Fibroblast of skin of abdomen (primary cell): ENCODE results near the gene BRCA2.
"Not testable (repeated sequence)": the region's sequence is repeated elsewhere in the genome, so short reads cannot be mapped to it uniquely, and the experiment has no call there.

Experiments
- DNase-seq: peaks from one replicate; pipeline ENCODE4 v3.0.0-alpha.2; 2013

BRCA2 gene

GRCh38 chr13:32311188-32311897, 4.0 kb upstream of the BRCA2 start:
- DNase-seq = no peak

GRCh38 chr13:32314271-32315237, 754 bp upstream of the BRCA2 start:
- DNase-seq = peak; percentile 51

GRCh38 chr13:32316028-32316339, 676 bp downstream of the BRCA2 start:
- DNase-seq = no peak

- no peak for DNase-seq
These were observed 1.2 kb downstream of the BRCA2 start for GRCh38 chr13:32316501-32316900.

GRCh38 chr13:32317716-32318465, 2.6 kb downstream of the BRCA2 start:
- no peak for DNase-seq

- DNase-seq = no peak
These were observed 5.2 kb downstream of the BRCA2 start for GRCh38 chr13:32320528-32320927.

GRCh38 chr13:32323912-32324311, 8.6 kb downstream of the BRCA2 start:
- peak; percentile 73 for DNase-seq

GRCh38 chr13:32330441-32330840, 15.1 kb downstream of the BRCA2 start:
- DNase-seq = peak; percentile 71

- DNase-seq = no peak
These were observed 19.4 kb downstream of the BRCA2 start for GRCh38 chr13:32334671-32335070.

GRCh38 chr13:32340914-32341313, 25.6 kb downstream of the BRCA2 start:
- DNase-seq = no peak

GRCh38 chr13:32347651-32348050, 32.3 kb downstream of the BRCA2 start:
- DNase-seq = no peak

- not testable (repeated sequence) for DNase-seq
These were observed 35.6 kb downstream of the BRCA2 start for GRCh38 chr13:32350839-32351441.

GRCh38 chr13:32354040-32354439, 38.7 kb downstream of the BRCA2 start:
- no peak for DNase-seq

- DNase-seq = not testable (repeated sequence)
These were observed 40.6 kb downstream of the BRCA2 start for GRCh38 chr13:32355935-32356334.

- peak; percentile 1 for DNase-seq
These were observed 47.3 kb downstream of the BRCA2 start for GRCh38 chr13:32362574-32362973.

- DNase-seq = no peak
These were observed 55.5 kb downstream of the BRCA2 start for GRCh38 chr13:32370805-32371204.

GRCh38 chr13:32376642-32377415, 61.5 kb downstream of the BRCA2 start:
- no peak for DNase-seq

GRCh38 chr13:32378012-32378411, 62.7 kb downstream of the BRCA2 start:
- no peak for DNase-seq

GRCh38 chr13:32381539-32381938, 66.2 kb downstream of the BRCA2 start:
- DNase-seq = peak; percentile 19

GRCh38 chr13:32383836-32384618, 68.7 kb downstream of the BRCA2 start:
- no peak for DNase-seq

- no peak for DNase-seq
These were observed 69.4 kb downstream of the BRCA2 start for GRCh38 chr13:32384702-32385101.
